Liver (tissue), 9 donors: ENCODE measurements around the gene TH. TPM values are rescaled to one million over a fixed set of nuclear protein-coding genes. Genes with fewer than 3 reads are reported as not detected.

Source experiments
- DNase-seq: peaks from one replicate; pipeline ENCODE4 v3.0.0-alpha.2; 2017; ENCODE audit warnings: low spot score
- H3K27ac ChIP-seq, 2 donors: one replicate each; pipeline ENCODE4 v1.7.0; 2013; ENCODE audit warnings: inconsistent platforms in 2 of 2, low read length in 2 of 2, control low read depth in 1 of 2, low read depth in 1 of 2, mild to moderate bottlenecking in 1 of 2
- H3K27me3 ChIP-seq, 4 donors: one replicate each; pipeline versions ENCODE4 v1.6.1 to v1.7.0; 2013; ENCODE audit warnings: low read length in 3 of 4, inconsistent platforms in 1 of 4, mild to moderate bottlenecking in 1 of 4, moderate library complexity in 1 of 4; ENCODE audit not compliant: control insufficient read depth in 4 of 4, insufficient read depth in 4 of 4
- H3K36me3 ChIP-seq, 4 donors: one replicate each; pipeline versions ENCODE4 v1.6.1 to v1.7.0; 2013; ENCODE audit warnings: low read length in 3 of 4, mild to moderate bottlenecking in 3 of 4, low read depth in 1 of 4, moderate library complexity in 1 of 4; ENCODE audit not compliant: control insufficient read depth in 4 of 4, insufficient read depth in 3 of 4
- H3K4me1 ChIP-seq, 4 donors: one replicate each; pipeline versions ENCODE4 v1.6.1 to v1.7.0; 2013; ENCODE audit warnings: low read length in 3 of 4, mild to moderate bottlenecking in 3 of 4, moderate library complexity in 1 of 4; ENCODE audit not compliant: control insufficient read depth in 4 of 4, insufficient read depth in 4 of 4
- H3K4me3 ChIP-seq, 3 donors: one replicate each; pipeline versions ENCODE4 v1.6.1 to v1.7.0; 2013; ENCODE audit warnings: low read length in 3 of 3, control low read depth in 1 of 3, low read depth in 1 of 3, mild to moderate bottlenecking in 1 of 3
- H3K9ac ChIP-seq, 2 donors: one replicate each; pipeline ENCODE4 v1.7.0; 2013; ENCODE audit warnings: low read length in 2 of 2, mild to moderate bottlenecking in 2 of 2, moderate library complexity in 2 of 2, control low read depth in 1 of 2, low read depth in 1 of 2
- H3K9me3 ChIP-seq, 4 donors: one replicate each; pipeline versions ENCODE4 v1.6.1 to v1.7.0; 2013; ENCODE audit warnings: low read length in 3 of 4; ENCODE audit not compliant: control insufficient read depth in 4 of 4
- ATF3 ChIP-seq: IDR thresholded peaks from 2 replicates; pipeline ENCODE4 v1.6.1; 2016; ENCODE audit warnings: antibody characterized with exemption
- CTCF ChIP-seq: fragments of 150-350 bp; IDR thresholded peaks from 2 replicates; pipeline ENCODE4 v1.5.1; 2017; ENCODE audit warnings: improper control_type of control experiment, low read depth, low read length; ENCODE audit not compliant: missing input control
- FOXA1 ChIP-seq: IDR thresholded peaks from 2 replicates; pipeline ENCODE4 v1.6.1; 2016; ENCODE audit warnings: antibody characterized with exemption
- FOXA2 ChIP-seq: IDR thresholded peaks from 2 replicates; pipeline ENCODE4 v1.6.1; 2016; ENCODE audit warnings: antibody characterized with exemption
- GABPA ChIP-seq, 2 donors: IDR thresholded peaks in 1 of 2; conservative IDR thresholded peaks in 1 of 2; 2 replicates each; pipeline ENCODE4 v1.6.1; 2016; ENCODE audit warnings: antibody characterized with exemption in 2 of 2, mild to moderate bottlenecking in 1 of 2, moderate library complexity in 1 of 2
- HNF4A ChIP-seq, 2 donors: conservative IDR thresholded peaks; 2 replicates each; pipeline ENCODE4 v1.6.1; 2016; ENCODE audit warnings: antibody characterized with exemption in 2 of 2, mild to moderate bottlenecking in 2 of 2
- HNF4G ChIP-seq: IDR thresholded peaks from 2 replicates; pipeline ENCODE4 v1.6.1; 2016; ENCODE audit warnings: antibody characterized with exemption
- NR2F2 ChIP-seq: IDR thresholded peaks from 2 replicates; pipeline ENCODE4 v1.6.1; 2016; ENCODE audit warnings: antibody characterized with exemption
- RXRA ChIP-seq, 2 donors: IDR thresholded peaks; 2 replicates each; pipeline ENCODE4 v1.6.1; 2017 to 2018; ENCODE audit warnings: antibody characterized with exemption in 2 of 2, mild to moderate bottlenecking in 1 of 2
- SP1 ChIP-seq: IDR thresholded peaks from 2 replicates; pipeline ENCODE4 v1.6.1; 2018; ENCODE audit warnings: antibody characterized with exemption, mild to moderate bottlenecking
- TAF1 ChIP-seq: conservative IDR thresholded peaks from 2 replicates; pipeline ENCODE4 v1.6.1; 2016; ENCODE audit warnings: antibody characterized with exemption, mild to moderate bottlenecking
- YY1 ChIP-seq: IDR thresholded peaks from 2 replicates; pipeline ENCODE4 v1.6.1; 2016; ENCODE audit warnings: antibody characterized with exemption, mild to moderate bottlenecking
- WGBS: extraction: QIAGEN DNeasy Blood & Tissue Kit; methylation state at CpG from one replicate; pipeline ENCODE4 v1.1.7; 2013; 5-methylcytosine and 5-hydroxymethylcytosine counted together
- polyA plus RNA-seq, 2 donors: library from polyadenylated mRNA; stranded (reverse) in 1 of 2; unstranded in 1 of 2; fragments of 200-250 nt in 1 of 2; fragments of >200 nt in 1 of 2; fragmentation: Nextera tagmentation in 1 of 2; extraction: Ambion mirVana in 1 of 2; gene quantifications; one replicate each; pipeline versions ENCODE4 v1.2.1 to v1.2.3, GENCODE V29; 2013 to 2015
- total RNA-seq, 2 donors: library from RNA; depleted of rRNA; stranded (reverse); fragments of >200 nt; gene quantifications; one replicate each; pipeline ENCODE4 v1.2.3, GENCODE V29; 2014
- TF ChIP-seq, protein P1 (sequence below): IDR thresholded peaks from 2 replicates; pipeline ENCODE4 v1.6.1; 2016; ENCODE audit warnings: antibody characterized with exemption, mild to moderate bottlenecking
- donor health status: healthy.
- donor health status: healthy.
- donor health status: healthy.
- donor health status: healthy.
- donor health status: healthy.

TH gene
- total and polyA plus RNA-seq, 4 donors: 0.13 to 0.24 TPM; not detected in 2

- TF ChIP-seq, protein P1, sequence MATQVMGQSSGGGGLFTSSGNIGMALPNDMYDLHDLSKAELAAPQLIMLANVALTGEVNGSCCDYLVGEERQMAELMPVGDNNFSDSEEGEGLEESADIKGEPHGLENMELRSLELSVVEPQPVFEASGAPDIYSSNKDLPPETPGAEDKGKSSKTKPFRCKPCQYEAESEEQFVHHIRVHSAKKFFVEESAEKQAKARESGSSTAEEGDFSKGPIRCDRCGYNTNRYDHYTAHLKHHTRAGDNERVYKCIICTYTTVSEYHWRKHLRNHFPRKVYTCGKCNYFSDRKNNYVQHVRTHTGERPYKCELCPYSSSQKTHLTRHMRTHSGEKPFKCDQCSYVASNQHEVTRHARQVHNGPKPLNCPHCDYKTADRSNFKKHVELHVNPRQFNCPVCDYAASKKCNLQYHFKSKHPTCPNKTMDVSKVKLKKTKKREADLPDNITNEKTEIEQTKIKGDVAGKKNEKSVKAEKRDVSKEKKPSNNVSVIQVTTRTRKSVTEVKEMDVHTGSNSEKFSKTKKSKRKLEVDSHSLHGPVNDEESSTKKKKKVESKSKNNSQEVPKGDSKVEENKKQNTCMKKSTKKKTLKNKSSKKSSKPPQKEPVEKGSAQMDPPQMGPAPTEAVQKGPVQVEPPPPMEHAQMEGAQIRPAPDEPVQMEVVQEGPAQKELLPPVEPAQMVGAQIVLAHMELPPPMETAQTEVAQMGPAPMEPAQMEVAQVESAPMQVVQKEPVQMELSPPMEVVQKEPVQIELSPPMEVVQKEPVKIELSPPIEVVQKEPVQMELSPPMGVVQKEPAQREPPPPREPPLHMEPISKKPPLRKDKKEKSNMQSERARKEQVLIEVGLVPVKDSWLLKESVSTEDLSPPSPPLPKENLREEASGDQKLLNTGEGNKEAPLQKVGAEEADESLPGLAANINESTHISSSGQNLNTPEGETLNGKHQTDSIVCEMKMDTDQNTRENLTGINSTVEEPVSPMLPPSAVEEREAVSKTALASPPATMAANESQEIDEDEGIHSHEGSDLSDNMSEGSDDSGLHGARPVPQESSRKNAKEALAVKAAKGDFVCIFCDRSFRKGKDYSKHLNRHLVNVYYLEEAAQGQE: no peak
- TF ChIP-seq RXRA (IDR thresholded peaks at IDR 0.05) (no peak), HNF4G (no peak), YY1 (no peak), NR2F2 (no peak), SP1 (no peak), FOXA2 (no peak), GABPA (IDR thresholded peaks at IDR 0.05 in 1 of 2, conservative IDR thresholded peaks at IDR 0.05 in 1 of 2) (no peak)
Measured at GRCh38 chr11:2142762-2143202, 28.8 kb downstream of the TH start (continued).

- H3K9me3 ChIP-seq: no peaks in the 10 kb centered on the region
- no peak overlapping the region for H3K4me3 ChIP-seq
- 58% methylated on average over 5 of the region's 5 CpGs for WGBS
- TF ChIP-seq TAF1: no peak
- no peak for TF ChIP-seq HNF4G
- TF ChIP-seq, protein P1: no peak
- no peak for TF ChIP-seq ATF3
- no peak for TF ChIP-seq NR2F2
- TF ChIP-seq HNF4A (conservative IDR thresholded peaks at IDR 0.05): no peak
- no peak for TF ChIP-seq CTCF
- no peak for TF ChIP-seq FOXA1
- TF ChIP-seq YY1: no peak
- H3K4me1 ChIP-seq: peaks cover 2 to 18% (median 7%) of the 10 kb centered on the region in 4 donors
- peaks cover 12 to 30% (median 19%) of the 10 kb centered on the region in 4 donors for H3K36me3 ChIP-seq
- H3K27ac ChIP-seq: no peak overlapping the region
- no peak for DNase-seq
- no peaks in the 10 kb centered on the region for H3K27me3 ChIP-seq
- no peak overlapping the region for H3K9ac ChIP-seq
Measured at GRCh38 chr11:2142300-2142759, 29.3 kb downstream of the TH start.
